Astrocyte (in vitro differentiated cells and primary cell): ENCODE data around the gene ZNF211. TPM values are rescaled to one million over a fixed set of nuclear protein-coding genes. Genes with fewer than 3 reads are reported as not detected.

Experiments
- DNase-seq: peaks from one replicate; pipeline ENCODE4 v3.0.0-alpha.2; 2010; ENCODE audit warnings: low read depth
- FAIRE-seq: peaks from 2 replicates; lab custom pipeline; 2011; peaks lifted over from hg19 to GRCh38; lab: Jason Lieb, UNC
- H2AFZ ChIP-seq: 2 replicates; pipeline ENCODE4 v1.6.0; 2012; ENCODE audit warnings: low read depth, low read length, inconsistent platforms
- H3K27ac ChIP-seq: 2 replicates; pipeline ENCODE4 v1.5.1; 2011; ENCODE audit warnings: low read depth, low read length, inconsistent platforms
- H3K27me3 ChIP-seq: 2 replicates; pipeline ENCODE4 v1.6.0; 2011; ENCODE audit warnings: low read length, inconsistent platforms; ENCODE audit not compliant: insufficient read depth
- H3K36me3 ChIP-seq: 2 replicates; pipeline ENCODE4 v1.5.1; 2011; ENCODE audit warnings: low read length, inconsistent platforms; ENCODE audit not compliant: insufficient read depth
- H3K4me1 ChIP-seq: 2 replicates; pipeline ENCODE4 v1.5.1; 2011; ENCODE audit warnings: low read length, inconsistent platforms; ENCODE audit not compliant: insufficient read depth
- H3K4me2 ChIP-seq: 2 replicates; pipeline ENCODE4 v1.6.0; 2012; ENCODE audit warnings: low read length, inconsistent platforms
- H3K4me3 ChIP-seq: 2 replicates; pipeline ENCODE4 v1.5.1; 2011; ENCODE audit warnings: low read depth, mild to moderate bottlenecking, low read length, inconsistent platforms; ENCODE audit not compliant: insufficient read depth
- H3K79me2 ChIP-seq: 2 replicates; pipeline ENCODE4 v1.6.0; 2012; ENCODE audit warnings: mild to moderate bottlenecking, low read length, inconsistent platforms; ENCODE audit not compliant: insufficient read depth
- H3K9ac ChIP-seq: 2 replicates; pipeline ENCODE4 v1.6.0; 2012; ENCODE audit warnings: mild to moderate bottlenecking, low read length, inconsistent platforms
- H3K9me3 ChIP-seq: 2 replicates; pipeline ENCODE4 v1.5.1; 2012; ENCODE audit warnings: low read depth, mild to moderate bottlenecking, low read length, inconsistent platforms; ENCODE audit not compliant: insufficient read depth
- H4K20me1 ChIP-seq: 2 replicates; pipeline ENCODE4 v1.6.0; 2012; ENCODE audit warnings: low read length, inconsistent platforms; ENCODE audit not compliant: insufficient read depth
- H3K27ac Mint-ChIP-seq: one replicate; pipeline ENCODE4 v1.8.0; 2021; ENCODE audit warnings: mild to moderate bottlenecking, mixed read lengths; ENCODE audit not compliant: unreplicated experiment
- H3K27me3 Mint-ChIP-seq: one replicate; pipeline ENCODE4 v1.8.0; 2021; ENCODE audit warnings: low read depth, mixed read lengths; ENCODE audit not compliant: unreplicated experiment
- H3K36me3 Mint-ChIP-seq: one replicate; pipeline ENCODE4 v1.8.0; 2021; ENCODE audit warnings: low read depth, mixed read lengths; ENCODE audit not compliant: unreplicated experiment
- H3K4me1 Mint-ChIP-seq: one replicate; pipeline ENCODE4 v1.8.0; 2021; ENCODE audit warnings: low read depth, mixed read lengths; ENCODE audit not compliant: unreplicated experiment
- H3K4me3 Mint-ChIP-seq: one replicate; pipeline ENCODE4 v1.8.0; 2021; ENCODE audit warnings: mild to moderate bottlenecking, moderate library complexity, mixed read lengths; ENCODE audit not compliant: unreplicated experiment
- H3K9me3 Mint-ChIP-seq: one replicate; pipeline ENCODE4 v1.8.0; 2021; ENCODE audit warnings: mild to moderate bottlenecking, mixed read lengths; ENCODE audit not compliant: unreplicated experiment
- CTCF ChIP-seq: IDR thresholded peaks from 2 replicates; pipeline ENCODE4 v1.5.1; 2011; ENCODE audit warnings: low read depth, mild to moderate bottlenecking, inconsistent platforms, low read length, moderate library complexity; ENCODE audit not compliant: insufficient read depth
- EZH2 ChIP-seq: IDR thresholded peaks from 2 replicates; pipeline ENCODE4 v1.6.1; 2012; ENCODE audit warnings: mild to moderate bottlenecking, low read length, inconsistent platforms; ENCODE audit not compliant: insufficient read depth
- total RNA-seq: library from RNA; stranded (reverse); gene quantifications from 2 replicates; pipeline ENCODE4 v1.2.1, GENCODE V29; 2021

Gene ZNF211
- total RNA-seq, 1 donor from 2014 or later: 21.9 TPM

DNA sequence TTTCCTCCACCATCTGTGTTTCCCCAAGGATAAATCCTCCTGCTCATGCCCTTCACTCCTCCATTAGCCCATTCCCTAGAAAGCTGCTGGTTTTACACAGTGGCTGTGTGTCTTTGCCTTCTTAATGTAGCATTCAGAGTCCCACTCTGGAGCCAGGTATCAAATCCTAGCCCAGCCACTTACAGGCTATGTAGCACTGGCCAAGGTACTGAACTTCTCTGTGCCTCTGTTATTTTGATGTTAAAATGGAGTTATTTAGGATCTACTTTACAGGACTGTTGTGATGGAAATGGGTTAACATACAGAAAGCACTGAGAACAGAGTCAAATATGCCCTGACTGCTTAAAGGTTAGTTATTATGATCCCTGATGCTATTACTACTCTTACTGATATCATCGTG lies 34.3 kb downstream of the ZNF211 start:
- Histone ChIP-seq H3K9ac (no peak overlapping the region), H3K4me1 (no peaks in the 10 kb centered on the region), H3K36me3 (no peaks in the 10 kb centered on the region), H2AFZ (no peak overlapping the region), H3K27me3 (no peaks in the 10 kb centered on the region), H4K20me1 (no peaks in the 10 kb centered on the region), H3K79me2 (no peaks in the 10 kb centered on the region), H3K4me3 (no peak overlapping the region), H3K9me3 (no peaks in the 10 kb centered on the region), H3K27ac (no peak overlapping the region), H3K4me2 (no peak overlapping the region)
- peaks cover 20% of the 10 kb centered on the region for H3K27me3 Mint-ChIP-seq
- no peak overlapping the region for H3K4me3 Mint-ChIP-seq
- FAIRE-seq (no peak), DNase-seq (no peak)
- no peaks in the 10 kb centered on the region for H3K9me3 Mint-ChIP-seq
- H3K36me3 Mint-ChIP-seq: no peaks in the 10 kb centered on the region
- no peak overlapping the region for H3K27ac Mint-ChIP-seq
- TF ChIP-seq CTCF: no peak
- no peak for TF ChIP-seq EZH2
- no peaks in the 10 kb centered on the region for H3K4me1 Mint-ChIP-seq

DNA sequence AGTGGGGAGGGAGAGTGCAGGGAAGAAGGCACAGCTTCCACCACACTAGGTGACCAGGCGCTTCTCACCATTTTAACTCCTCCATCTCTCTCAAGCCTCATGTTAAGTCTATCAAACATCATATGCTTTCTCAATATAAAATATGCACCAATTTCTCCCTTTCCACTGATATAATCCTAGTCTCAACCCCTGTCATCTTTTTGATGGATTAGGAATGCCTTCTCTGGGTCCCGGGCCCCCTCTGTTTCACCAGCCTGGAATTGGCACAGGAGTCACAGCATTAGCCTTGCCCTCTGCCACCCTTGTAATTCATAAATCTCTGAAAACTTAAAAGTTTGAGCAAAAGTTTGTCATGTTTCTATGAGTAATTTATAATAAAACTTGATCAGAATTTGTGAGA lies 35.7 kb downstream of the ZNF211 start, which contains the start of gene ZSCAN4:
TSS of gene ZSCAN4 (plus strand) at position 301 of the 400 bp plus-strand sequence. CDS start 7,211 bp downstream, outside the sequence.
- Histone ChIP-seq H2AFZ (no peak within 1 kb of the TSS), H3K27me3 (no peaks in the 10 kb centered on the region), H3K36me3 (no peaks in the 10 kb centered on the region), H3K9me3 (no peaks in the 10 kb centered on the region), H4K20me1 (no peaks in the 10 kb centered on the region), H3K4me2 (no peak within 1 kb of the TSS), H3K27ac (no peak within 1 kb of the TSS), H3K79me2 (no peaks in the 10 kb centered on the region), H3K4me3 (no peak within 1 kb of the TSS), H3K9ac (no peak within 1 kb of the TSS), H3K4me1 (no peaks in the 10 kb centered on the region)
- no peak for DNase-seq
- TF ChIP-seq EZH2: no peak
- no peaks in the 10 kb centered on the region for H3K4me1 Mint-ChIP-seq
- H3K36me3 Mint-ChIP-seq: no peaks in the 10 kb centered on the region
- peaks cover 24% of the 10 kb centered on the region for H3K27me3 Mint-ChIP-seq
- no peak within 1 kb of the TSS for H3K27ac Mint-ChIP-seq
- no peaks in the 10 kb centered on the region for H3K9me3 Mint-ChIP-seq
- FAIRE-seq: no peak
- H3K4me3 Mint-ChIP-seq: no peak within 1 kb of the TSS

GRCh38 chr19:57671124-57671895 lies 38.3 kb downstream of the ZNF211 start:
- no peak overlapping the region for H3K9ac ChIP-seq
- TF ChIP-seq EZH2: no peak
- no peaks in the 10 kb centered on the region for H4K20me1 ChIP-seq
- H3K27me3 ChIP-seq: no peaks in the 10 kb centered on the region
- H3K9me3 Mint-ChIP-seq: no peaks in the 10 kb centered on the region
- no peak overlapping the region for H3K4me3 ChIP-seq
- H3K36me3 ChIP-seq: no peaks in the 10 kb centered on the region
- H3K9me3 ChIP-seq: no peaks in the 10 kb centered on the region
- H3K4me3 Mint-ChIP-seq: no peak overlapping the region
- H2AFZ ChIP-seq: no peak overlapping the region
- H3K27ac Mint-ChIP-seq: peak overlapping the region; percentile 34
- no peaks in the 10 kb centered on the region for H3K36me3 Mint-ChIP-seq
- H3K27me3 Mint-ChIP-seq: peaks cover 27% of the 10 kb centered on the region
- H3K27ac ChIP-seq: no peak overlapping the region
- DNase-seq: no peak
- no peak overlapping the region for H3K4me2 ChIP-seq
- H3K4me1 Mint-ChIP-seq: no peaks in the 10 kb centered on the region
- no peaks in the 10 kb centered on the region for H3K4me1 ChIP-seq
- no peak for FAIRE-seq
- H3K79me2 ChIP-seq: no peaks in the 10 kb centered on the region
